Neuronal stem cell (in vitro differentiated cells): ENCODE measurements around the gene TRERF1.
A peak's percentile ranks its signal among the peaks of the same experiment; 100 is the strongest.

ENCODE experiments used
- DNase-seq: peaks from one replicate; pipeline ENCODE4 v3.0.0-alpha.2; 2013; ENCODE audit warnings: low spot score
- H2AFZ ChIP-seq: one replicate; pipeline ENCODE4 v1.6.1; 2013; ENCODE audit warnings: mild to moderate bottlenecking, low read length, inconsistent platforms
- H2AK5ac ChIP-seq: 2 replicates; pipeline ENCODE4 v1.6.1; 2013; ENCODE audit warnings: low read depth, mild to moderate bottlenecking, inconsistent platforms, low read length, moderate library complexity, mixed read lengths
- H2BK120ac ChIP-seq: 2 replicates; pipeline ENCODE4 v1.6.1; 2013; ENCODE audit warnings: low read depth, mild to moderate bottlenecking, inconsistent platforms, low read length, moderate library complexity, mixed read lengths
- H2BK12ac ChIP-seq: one replicate; pipeline ENCODE4 v1.6.1; 2013; ENCODE audit warnings: low read length, inconsistent platforms
- H2BK15ac ChIP-seq: 2 replicates; pipeline ENCODE4 v1.6.1; 2013; ENCODE audit warnings: mild to moderate bottlenecking, low read length, inconsistent platforms, mixed read lengths
- H2BK5ac ChIP-seq: one replicate; pipeline ENCODE4 v1.6.1; 2013; ENCODE audit warnings: inconsistent platforms, mild to moderate bottlenecking, low read length, moderate library complexity
- H3K14ac ChIP-seq: one replicate; pipeline ENCODE4 v1.6.1; 2013; ENCODE audit warnings: low read length, inconsistent platforms
- H3K18ac ChIP-seq: 2 replicates; pipeline ENCODE4 v1.6.1; 2013; ENCODE audit warnings: low read length, inconsistent platforms
- H3K23ac ChIP-seq: 2 replicates; pipeline ENCODE4 v1.6.1; 2013; ENCODE audit warnings: low read depth, mild to moderate bottlenecking, mixed read lengths, low read length, inconsistent platforms; ENCODE audit not compliant: poor library complexity
- H3K27ac ChIP-seq: replicated peaks from 3 replicates; pipeline ENCODE4 v1.5.1; 2013; ENCODE audit warnings: low read length, inconsistent platforms
- H3K27me3 ChIP-seq, 3 experiments: 2 replicates each; pipeline ENCODE4 v1.6.1; 2013; ENCODE audit warnings: low read length in 3 of 3, mild to moderate bottlenecking in 2 of 3, inconsistent platforms in 1 of 3, low read depth in 1 of 3, mixed read lengths in 1 of 3, moderate library complexity in 1 of 3; ENCODE audit not compliant: control insufficient read depth in 3 of 3, insufficient read depth in 3 of 3
- H3K36me3 ChIP-seq, 2 donors: replicated peaks in 1 of 2; 2 replicates each; pipeline ENCODE4 v1.6.1; 2013; ENCODE audit warnings: low read length in 2 of 2; ENCODE audit not compliant: control insufficient read depth in 2 of 2, insufficient read depth in 2 of 2
- H3K4ac ChIP-seq: 2 replicates; pipeline ENCODE4 v1.6.1; 2013; ENCODE audit warnings: inconsistent platforms, mild to moderate bottlenecking, low read length, moderate library complexity
- H3K4me1 ChIP-seq, 2 donors: 1 replicate in 1 of 2; 2 replicates in 1 of 2; pipeline ENCODE4 v1.6.1; 2013; ENCODE audit warnings: low read length in 2 of 2, low read depth in 1 of 2; ENCODE audit not compliant: control insufficient read depth in 2 of 2, insufficient read depth in 1 of 2
- H3K4me2 ChIP-seq: one replicate; pipeline ENCODE4 v1.6.1; 2013; ENCODE audit warnings: mild to moderate bottlenecking, low read length, inconsistent platforms; ENCODE audit not compliant: insufficient read depth, poor library complexity, severe bottlenecking
- H3K4me3 ChIP-seq, 2 donors: 2 replicates each; pipeline ENCODE4 v1.5.1; 2013; ENCODE audit warnings: low read length in 2 of 2, mild to moderate bottlenecking in 2 of 2, inconsistent platforms in 1 of 2, moderate library complexity in 1 of 2
- H3K79me1 ChIP-seq: one replicate; pipeline ENCODE4 v1.6.1; 2013; ENCODE audit warnings: low read depth, mild to moderate bottlenecking, inconsistent platforms, low read length, moderate library complexity
- H3K9ac ChIP-seq: one replicate; pipeline ENCODE4 v1.6.1; 2013; ENCODE audit warnings: mild to moderate bottlenecking, low read depth, low read length, inconsistent platforms; ENCODE audit not compliant: poor library complexity
- H3K9me3 ChIP-seq, 2 donors: replicated peaks in 1 of 2; 2 replicates each; pipeline versions ENCODE3 to v1.6.1; 2013; ENCODE audit warnings: low read length in 2 of 2, mild to moderate bottlenecking in 2 of 2, inconsistent platforms in 1 of 2, low read depth in 1 of 2, mixed read lengths in 1 of 2, moderate library complexity in 1 of 2; ENCODE audit not compliant: control insufficient read depth in 2 of 2, insufficient read depth in 1 of 2
- H4K8ac ChIP-seq: one replicate; pipeline ENCODE4 v1.6.1; 2013; ENCODE audit warnings: low read depth, mild to moderate bottlenecking, inconsistent platforms, low read length, moderate library complexity
- H4K91ac ChIP-seq: one replicate; pipeline ENCODE4 v1.6.1; 2013; ENCODE audit warnings: low read length, low read depth, mild to moderate bottlenecking, inconsistent platforms; ENCODE audit not compliant: poor library complexity
- WGBS, 2 donors: extraction: QIAGEN DNeasy Blood & Tissue Kit; methylation state at CpG; one replicate each; pipeline ENCODE4 v1.1.7; 2013; ENCODE audit warnings: missing lambda C conversion rate in 2 of 2, mixed read lengths in 1 of 2; ENCODE audit not compliant: insufficient read length in 2 of 2, insufficient replicate concordance in 1 of 2; ENCODE audit errors: extremely low coverage in 2 of 2; 5-methylcytosine and 5-hydroxymethylcytosine counted together

Gene TRERF1

DNA sequence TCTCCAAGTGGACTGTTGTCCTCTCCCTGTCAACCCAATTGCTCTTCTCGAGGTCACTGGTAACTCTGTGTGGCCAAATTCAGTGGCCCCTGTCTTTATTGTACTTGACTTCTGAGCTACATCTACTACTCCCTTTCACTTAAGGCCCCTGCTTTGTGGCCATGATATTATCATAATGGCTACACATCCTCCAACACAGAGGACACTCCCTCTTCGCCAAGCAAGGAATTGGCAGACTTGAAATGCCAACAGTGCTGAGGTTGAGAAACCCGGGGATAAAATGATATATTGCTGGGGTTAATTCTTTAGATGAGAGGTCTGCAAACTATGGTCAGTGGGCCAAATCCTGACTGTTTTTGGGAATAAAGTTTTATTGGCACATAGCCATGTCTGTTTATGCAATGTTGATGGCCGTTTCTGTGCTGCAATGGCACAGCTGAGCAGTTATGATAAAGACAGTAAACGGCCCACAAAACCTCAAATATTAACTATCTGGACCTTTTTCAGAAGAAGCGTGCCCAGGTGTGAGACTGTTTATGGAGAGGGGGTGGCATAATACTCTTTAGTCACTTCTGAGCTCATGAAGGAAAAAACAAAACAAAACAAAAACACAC, 222.1 kb downstream of the TRERF1 start:
- no CpG with 5 or more reads among the region's 6 CpGs for WGBS, 2 donors
- Histone ChIP-seq H2BK15ac (no peak overlapping the region), H2BK12ac (no peak overlapping the region)

DNA sequence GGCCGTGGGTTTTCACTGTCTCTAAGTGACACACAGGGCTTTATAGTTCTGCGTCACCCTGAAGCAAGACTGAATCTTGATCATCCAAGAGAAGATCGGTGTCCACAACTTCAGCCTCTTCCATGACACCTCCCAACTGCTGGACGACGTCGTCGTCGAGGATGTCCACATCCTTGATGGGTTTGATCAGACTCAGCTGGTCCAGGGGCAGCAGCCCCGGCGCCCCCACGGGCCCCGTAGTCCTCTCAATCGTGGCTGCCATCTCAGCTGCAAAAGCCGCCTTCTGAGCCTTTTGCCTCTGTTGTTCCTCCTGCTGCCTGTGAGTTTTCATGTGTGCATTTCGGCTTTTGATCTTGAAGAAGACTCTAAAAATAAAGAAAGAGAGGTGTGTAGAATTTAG, 223.4 kb downstream of the TRERF1 start:
- no peaks in the 10 kb centered on the region for H3K9me3 ChIP-seq
- H3K9ac ChIP-seq = no peak overlapping the region
- H3K27ac ChIP-seq = no peak overlapping the region
- no peak overlapping the region for H2BK15ac ChIP-seq
- no peaks in the 10 kb centered on the region for H3K79me1 ChIP-seq
- WGBS, 2 donors = no CpG with 5 or more reads among the region's 15 CpGs
- H3K23ac ChIP-seq = no peak overlapping the region
- H3K4me1 ChIP-seq = no peaks in the 10 kb centered on the region
- no peak overlapping the region for H2AFZ ChIP-seq
- H2BK5ac ChIP-seq = no peak overlapping the region
- no peak overlapping the region for H2BK12ac ChIP-seq
- no peak overlapping the region for H3K4me2 ChIP-seq
- H4K91ac ChIP-seq = no peak overlapping the region
- no peak overlapping the region for H2AK5ac ChIP-seq
- H3K4ac ChIP-seq = no peak overlapping the region
- no peak overlapping the region for H4K8ac ChIP-seq
- H3K36me3 ChIP-seq = peaks cover 19 to 61% of the 10 kb centered on the region in 2 donors
- no peak overlapping the region for H3K18ac ChIP-seq
- no peak for DNase-seq
- no peaks in the 10 kb centered on the region for H3K27me3 ChIP-seq
- no peak overlapping the region for H2BK120ac ChIP-seq
- no peak overlapping the region for H3K4me3 ChIP-seq
- H3K14ac ChIP-seq = no peak overlapping the region

More for the DNA sequence above, 222.1 kb downstream of the TRERF1 start:
- Histone ChIP-seq H3K4me1 (no peaks in the 10 kb centered on the region), H4K91ac (no peak overlapping the region), H3K14ac (no peak overlapping the region), H2BK120ac (no peak overlapping the region), H3K23ac (no peak overlapping the region), H3K36me3 (peaks cover 19 to 65% of the 10 kb centered on the region in 2 donors), H4K8ac (no peak overlapping the region), H3K79me1 (no peaks in the 10 kb centered on the region), H3K18ac (no peak overlapping the region), H3K4me2 (no peak overlapping the region), H2AK5ac (no peak overlapping the region), H2AFZ (no peak overlapping the region), H3K27me3 (no peaks in the 10 kb centered on the region), H3K27ac (no peak overlapping the region), H3K9me3 (no peaks in the 10 kb centered on the region), H2BK5ac (no peak overlapping the region), H3K4ac (no peak overlapping the region), H3K9ac (no peak overlapping the region), H3K4me3 (no peak overlapping the region)
- no peak for DNase-seq

DNA sequence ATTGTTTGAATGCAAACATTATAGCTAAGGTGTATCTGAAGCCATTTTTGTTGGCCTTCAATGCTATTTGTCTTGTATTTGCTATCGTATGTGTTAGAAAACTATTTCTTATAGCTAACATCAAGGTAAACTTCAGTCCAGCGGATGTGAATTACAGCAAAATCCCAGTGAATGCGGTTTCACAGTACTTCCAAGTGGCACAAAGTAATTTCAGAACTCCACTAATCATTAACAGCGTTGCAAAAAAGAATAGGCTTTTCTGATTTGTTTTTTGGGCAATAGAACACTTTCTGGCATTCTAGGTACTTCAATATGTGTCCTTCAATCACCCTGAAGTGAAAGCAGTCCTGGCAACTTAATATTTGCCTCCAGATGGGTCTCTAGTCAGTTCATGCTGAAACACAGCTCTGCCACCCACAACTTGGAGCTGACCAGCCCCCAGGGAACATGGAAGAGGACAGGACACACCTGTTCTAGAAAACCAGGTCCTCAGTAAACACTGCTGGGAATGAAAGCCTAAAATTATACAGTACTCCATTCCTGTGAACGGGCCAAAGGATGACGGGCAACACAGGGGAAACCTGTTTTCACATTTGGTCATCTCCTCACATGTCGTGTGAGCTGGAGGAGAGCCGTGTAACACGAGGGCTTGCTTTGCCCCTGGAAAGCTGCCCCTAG, 224.4 kb downstream of the TRERF1 start:
- Histone ChIP-seq H2AK5ac (no peak overlapping the region), H3K4me3 (no peak overlapping the region), H3K23ac (no peak overlapping the region), H2AFZ (no peak overlapping the region), H2BK15ac (no peak overlapping the region), H2BK120ac (no peak overlapping the region), H3K36me3 (peaks cover 16 to 55% of the 10 kb centered on the region in 2 donors), H3K27me3 (no peaks in the 10 kb centered on the region), H3K9me3 (no peaks in the 10 kb centered on the region), H3K18ac (no peak overlapping the region), H3K79me1 (no peaks in the 10 kb centered on the region), H4K91ac (no peak overlapping the region), H3K4ac (no peak overlapping the region), H3K4me1 (no peaks in the 10 kb centered on the region), H3K4me2 (no peak overlapping the region), H2BK12ac (no peak overlapping the region), H3K9ac (no peak overlapping the region), H3K14ac (no peak overlapping the region), H4K8ac (no peak overlapping the region), H3K27ac (no peak overlapping the region), H2BK5ac (no peak overlapping the region)
- no peak for DNase-seq
- no CpG with 5 or more reads among the region's 9 CpGs for WGBS, 2 donors

DNA sequence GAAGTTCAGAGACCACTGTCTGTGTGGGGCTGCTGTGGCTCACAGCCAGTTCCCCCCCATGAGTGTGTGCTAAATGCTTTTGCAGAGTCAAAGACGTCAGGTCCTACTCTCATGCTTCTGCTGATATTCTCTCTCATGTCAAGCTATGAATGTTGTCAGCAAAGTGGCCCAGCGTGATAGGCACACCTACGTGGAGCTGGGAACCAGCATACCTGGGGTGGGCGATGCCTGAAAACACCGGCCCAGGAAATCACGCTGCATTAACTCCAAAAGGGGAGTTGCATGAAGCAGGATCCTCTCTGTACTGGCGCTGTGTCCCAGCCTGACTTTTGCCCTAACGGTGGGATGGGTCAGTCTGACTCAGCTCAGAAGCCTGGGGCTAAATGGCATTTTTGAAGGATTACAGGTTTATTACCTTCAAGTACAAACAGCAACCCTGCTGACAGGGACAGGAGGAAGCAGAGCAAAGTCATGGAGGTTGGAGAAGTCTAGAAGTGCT, 225.0 kb downstream of the TRERF1 start:
- Histone ChIP-seq H2BK12ac (no peak overlapping the region), H3K18ac (no peak overlapping the region), H3K4me2 (no peak overlapping the region), H2BK5ac (no peak overlapping the region), H2BK120ac (no peak overlapping the region), H2BK15ac (no peak overlapping the region), H3K36me3 (peaks cover 14 to 49% of the 10 kb centered on the region in 2 donors), H3K4ac (no peak overlapping the region), H3K9me3 (no peaks in the 10 kb centered on the region), H3K14ac (no peak overlapping the region), H3K4me3 (no peak overlapping the region), H3K79me1 (no peaks in the 10 kb centered on the region), H3K4me1 (no peaks in the 10 kb centered on the region), H2AK5ac (no peak overlapping the region), H3K27ac (no peak overlapping the region), H4K91ac (no peak overlapping the region), H4K8ac (no peak overlapping the region), H3K9ac (no peak overlapping the region), H3K27me3 (no peaks in the 10 kb centered on the region), H3K23ac (peak overlapping the region; percentile 6), H2AFZ (no peak overlapping the region)
- DNase-seq = no peak
- WGBS, 2 donors = no CpG with 5 or more reads among the region's 8 CpGs
